ENCODE data around the gene CDH2.
"Not testable (repeated sequence)": the region's sequence is repeated elsewhere in the genome, so short reads cannot be mapped to it uniquely, and the experiment has no call there.

The CDH2 gene

DNA sequence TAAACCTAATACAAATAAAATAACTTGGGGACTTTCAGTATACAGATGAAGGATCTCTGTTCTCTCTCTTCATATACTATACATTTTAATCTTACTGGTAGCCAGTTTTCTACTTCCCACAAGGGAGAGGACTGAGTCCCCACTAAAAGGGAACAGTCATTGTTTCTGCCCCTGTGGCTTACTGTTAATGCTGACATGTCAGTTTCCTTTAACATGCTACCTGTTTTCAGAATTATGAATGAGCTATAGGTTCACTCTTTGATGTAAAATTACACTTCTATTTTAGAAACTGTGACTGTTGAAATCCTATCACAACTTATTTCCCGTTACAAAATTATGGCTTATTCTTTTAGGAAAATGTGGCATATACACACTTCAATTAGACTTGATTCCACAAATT lies 207.7 kb downstream of the CDH2 start:
- no peak for DNase-seq

DNA sequence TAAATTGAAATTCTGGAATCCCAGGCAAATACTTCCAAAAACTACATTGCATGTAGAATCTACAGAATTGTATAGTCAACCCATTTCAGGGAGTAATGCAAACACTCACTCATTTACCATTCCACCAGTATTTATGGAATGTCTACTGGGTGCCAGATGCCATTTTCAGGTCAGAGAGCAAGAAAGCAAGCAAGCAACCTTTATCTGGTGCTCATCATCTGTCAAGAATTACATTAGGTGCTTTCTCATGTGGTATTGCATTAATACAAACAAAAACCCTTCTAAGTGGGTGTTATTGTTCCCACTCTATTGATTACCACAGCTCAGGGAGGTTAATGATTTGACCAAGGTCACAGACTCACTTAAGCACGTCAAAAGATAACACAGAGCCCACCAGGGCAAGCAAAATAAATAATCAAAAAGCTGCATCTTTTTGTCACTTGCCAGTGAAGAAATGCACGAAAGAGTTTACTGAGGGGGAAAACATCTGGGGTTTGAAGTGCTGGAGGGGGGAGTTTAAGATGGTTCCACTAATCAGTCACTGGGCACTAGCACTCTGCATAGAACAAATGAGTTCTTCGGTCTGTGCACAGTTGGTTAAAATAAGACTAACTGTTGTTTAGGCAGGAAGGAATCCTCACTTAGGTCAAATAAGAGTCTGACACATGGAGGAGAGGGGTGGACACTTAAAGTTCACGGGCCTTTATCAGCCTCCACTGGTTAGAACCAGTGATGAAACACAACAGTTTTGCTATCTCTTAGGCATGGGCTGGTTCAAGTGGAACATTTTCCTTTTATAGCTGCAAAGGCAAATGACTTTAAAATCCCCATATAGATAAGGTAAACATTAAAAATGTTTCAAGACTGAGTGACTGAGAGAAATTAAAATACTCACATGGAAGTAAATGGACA lies 208.8 kb downstream of the CDH2 start:
- DNase-seq: no peak

DNA sequence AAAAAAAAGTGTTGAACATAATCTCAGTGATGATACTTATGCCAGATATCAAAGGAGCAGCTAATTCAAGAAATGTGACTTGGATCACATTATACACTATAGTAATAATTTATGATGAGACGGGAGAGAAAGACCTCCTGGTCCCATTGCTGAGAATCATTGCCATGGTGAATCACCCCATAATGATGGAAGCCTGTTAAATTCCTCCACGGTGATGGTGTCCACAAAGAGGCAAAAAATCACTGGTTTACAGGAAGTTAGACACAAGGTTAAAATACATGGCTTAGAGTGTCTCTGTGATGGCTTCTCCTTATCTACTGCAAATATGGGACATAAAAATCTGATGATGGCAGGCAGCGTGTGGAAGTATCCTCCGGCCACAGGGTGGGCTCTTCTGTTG lies 210.0 kb downstream of the CDH2 start:
- DNase-seq: no peak

DNA sequence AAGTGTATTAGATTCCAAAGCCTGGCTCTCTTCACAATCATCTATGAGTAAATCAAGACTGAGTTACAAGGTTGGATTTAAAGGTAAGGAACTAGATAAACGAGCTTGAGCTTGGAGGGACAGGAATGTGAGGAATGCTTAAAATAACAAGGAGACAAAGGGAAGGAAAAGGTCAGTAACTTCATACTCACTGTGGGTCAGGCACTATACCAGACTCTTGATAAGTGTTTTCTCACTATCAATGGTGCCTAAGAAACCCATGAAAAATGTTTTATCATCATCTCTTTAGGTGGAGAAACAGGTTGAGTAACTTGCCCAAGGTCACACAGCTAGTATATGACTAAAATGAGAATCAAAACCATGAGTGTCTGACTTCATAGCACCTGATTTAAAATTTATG lies 212.1 kb downstream of the CDH2 start:
- no peak for DNase-seq

DNA sequence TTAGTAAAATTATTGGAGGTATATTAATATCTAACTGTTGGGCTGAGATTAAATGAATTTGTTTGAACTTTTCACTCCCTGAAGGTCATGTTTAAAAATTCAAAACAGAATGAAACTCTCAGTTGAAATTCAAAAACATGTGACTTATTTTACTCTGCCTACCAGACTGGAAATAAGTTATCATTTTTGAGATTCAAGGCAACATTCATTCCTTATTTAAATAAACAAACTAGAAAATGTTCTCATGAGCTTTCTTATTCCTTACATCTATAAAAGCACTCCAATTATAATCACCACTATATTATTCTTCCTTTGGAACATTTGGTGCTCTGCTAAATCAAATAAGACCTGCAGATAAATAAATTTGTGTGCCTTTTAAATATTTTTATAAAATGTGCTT lies 217.8 kb downstream of the CDH2 start:
- no peak for DNase-seq

DNA sequence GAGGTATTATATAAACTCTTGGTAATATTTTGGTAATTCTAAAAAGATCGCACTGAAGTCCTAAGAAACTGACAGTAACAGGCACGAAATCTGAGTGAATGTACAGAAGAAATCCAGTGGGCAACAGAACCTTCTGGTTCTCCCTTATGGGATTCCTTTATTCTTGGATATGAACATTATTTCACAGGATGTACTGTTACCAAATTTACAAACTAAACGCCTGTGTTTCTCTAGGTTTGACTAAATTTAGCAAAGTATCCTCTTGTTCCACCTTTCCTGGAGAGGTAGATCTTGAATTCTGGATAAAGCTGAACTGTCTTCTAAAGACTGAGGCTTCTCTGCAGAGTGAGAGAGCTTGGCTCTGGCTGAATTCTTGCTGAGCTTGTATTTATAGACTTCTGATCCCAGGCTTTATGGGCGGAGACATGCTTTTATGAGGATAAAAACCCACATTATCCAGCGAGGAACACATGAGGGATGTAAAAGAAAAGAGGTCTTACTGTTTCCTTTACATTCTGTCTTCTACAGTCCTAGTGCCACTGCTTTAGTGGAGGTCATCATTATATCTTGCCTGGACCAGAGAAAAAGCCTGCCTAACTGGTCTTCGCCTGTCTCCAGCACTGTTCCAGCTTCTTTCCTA lies 220.8 kb downstream of the CDH2 start:
- DNase-seq: no peak

DNA sequence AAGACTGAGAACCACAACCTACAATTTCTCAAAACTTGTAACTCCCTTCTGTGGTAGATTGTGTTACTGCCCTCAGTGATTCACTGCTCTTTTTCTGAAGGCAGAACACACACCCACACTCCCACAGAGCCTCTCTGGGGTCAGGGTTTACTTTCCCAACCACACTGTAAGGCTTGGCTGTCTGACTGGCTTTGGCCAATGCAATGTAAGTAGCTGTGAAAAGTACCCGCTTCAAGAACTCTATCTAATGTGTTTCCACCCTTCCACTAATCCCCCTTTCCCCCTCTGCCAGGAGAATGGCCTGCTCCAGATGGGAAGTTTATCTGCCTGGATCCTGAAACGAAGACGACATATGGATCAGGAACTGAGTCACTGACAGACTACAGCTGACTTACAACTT lies 222.7 kb downstream of the CDH2 start:
- DNase-seq: no peak

DNA sequence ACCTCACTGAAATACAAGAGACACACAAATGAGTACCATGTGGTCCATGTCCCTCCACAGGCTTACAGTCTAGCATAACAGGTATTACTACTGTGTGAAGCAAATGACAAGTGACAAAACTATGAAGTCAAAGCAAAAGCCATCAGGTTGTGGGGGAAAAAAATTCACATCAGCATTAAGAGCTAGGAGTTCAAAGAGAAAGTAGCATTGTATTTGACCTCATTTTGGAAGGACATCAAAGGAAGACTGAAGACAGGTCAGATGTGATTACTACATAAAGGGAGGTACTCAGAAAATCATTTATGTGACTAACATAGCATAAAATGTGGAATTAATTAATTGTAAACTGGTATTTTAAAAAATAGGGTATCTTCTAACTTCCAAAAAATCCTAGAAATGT lies 224.2 kb downstream of the CDH2 start:
- no peak for DNase-seq

DNA sequence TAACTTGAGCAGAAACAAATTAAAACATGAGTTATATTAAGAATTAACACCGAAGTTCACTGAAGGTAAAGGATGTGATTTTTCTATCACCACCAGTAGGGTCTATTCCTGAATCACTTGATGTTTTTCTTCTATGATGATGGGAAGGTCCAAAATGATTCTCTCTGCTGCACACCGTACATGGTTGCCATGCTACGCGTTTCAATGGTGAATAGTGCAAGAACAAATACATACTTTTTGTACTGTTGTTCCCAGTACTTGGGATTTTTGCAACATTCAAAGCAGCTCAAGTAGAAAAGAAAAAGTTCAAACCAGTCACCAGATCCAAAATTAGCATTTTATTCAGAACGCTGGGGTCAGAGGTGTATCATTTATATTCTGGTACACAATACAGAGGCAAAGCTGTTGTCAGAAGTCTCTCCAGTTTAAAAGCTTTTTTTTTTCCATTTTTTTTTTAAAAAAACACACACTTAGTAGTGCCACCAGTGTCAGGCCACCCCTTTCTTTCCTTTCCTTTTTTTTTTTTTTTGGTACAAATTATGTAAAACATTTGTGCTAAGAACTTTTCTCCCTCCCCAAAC lies 226.2 kb downstream of the CDH2 start:
- no peak for DNase-seq

DNA sequence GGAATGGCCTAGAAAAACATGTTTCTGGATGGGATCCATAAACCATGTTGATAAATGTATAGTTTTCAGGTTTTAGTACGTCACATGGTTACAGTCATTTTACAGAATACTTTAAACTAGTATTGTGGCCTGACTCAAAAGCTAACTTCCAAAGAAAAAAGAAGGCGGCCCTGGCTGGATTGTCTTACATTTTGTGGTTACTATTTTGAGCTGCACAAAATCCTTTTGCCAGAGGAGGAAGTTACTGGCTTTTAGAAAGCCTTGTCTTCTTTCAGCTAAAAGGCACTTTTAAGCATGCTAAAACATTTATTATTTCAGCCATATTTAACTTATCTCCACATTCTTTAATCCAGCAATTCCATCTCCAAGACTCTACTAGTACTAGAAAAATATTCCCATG lies 227.9 kb downstream of the CDH2 start:
- no peak for DNase-seq

DNA sequence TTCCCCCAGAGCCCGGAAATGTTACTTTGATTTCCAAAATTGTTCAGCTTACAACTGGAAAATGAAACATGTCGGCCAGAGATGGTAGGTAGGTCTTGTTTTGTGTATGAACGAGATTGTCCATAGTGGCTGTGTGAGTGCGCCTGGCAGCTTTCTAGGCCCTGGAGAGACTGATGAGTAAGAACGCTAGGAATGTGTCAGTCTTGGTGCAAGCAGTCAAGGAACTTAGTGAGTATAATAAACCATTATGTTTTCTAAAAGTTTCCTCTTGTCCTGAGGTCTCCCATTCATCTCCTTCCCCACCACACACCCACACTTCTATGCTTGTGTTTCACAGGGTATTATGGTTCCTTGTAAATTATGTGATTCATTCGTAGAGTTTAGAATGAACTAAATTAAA lies 234.2 kb downstream of the CDH2 start:
- DNase-seq: no peak

DNA sequence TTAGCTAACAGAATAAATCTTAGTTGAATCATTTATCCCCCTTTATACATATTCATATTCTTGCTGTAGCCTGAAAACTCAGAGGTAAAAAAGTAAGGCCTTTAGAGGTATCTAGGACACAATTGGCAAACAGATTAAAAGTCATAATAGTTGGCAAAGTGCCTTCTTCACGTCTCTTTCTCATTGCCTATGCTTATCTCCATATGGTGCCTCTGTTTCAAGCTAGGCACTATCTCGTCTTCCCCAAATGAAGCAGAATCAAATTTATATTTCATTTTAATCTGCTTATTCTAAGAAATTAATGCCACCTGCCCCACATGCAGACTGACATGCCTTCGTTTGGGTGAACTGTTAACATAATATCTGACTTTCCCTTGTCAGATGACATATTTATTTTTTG lies 245.4 kb downstream of the CDH2 start:
- DNase-seq: no peak

DNA sequence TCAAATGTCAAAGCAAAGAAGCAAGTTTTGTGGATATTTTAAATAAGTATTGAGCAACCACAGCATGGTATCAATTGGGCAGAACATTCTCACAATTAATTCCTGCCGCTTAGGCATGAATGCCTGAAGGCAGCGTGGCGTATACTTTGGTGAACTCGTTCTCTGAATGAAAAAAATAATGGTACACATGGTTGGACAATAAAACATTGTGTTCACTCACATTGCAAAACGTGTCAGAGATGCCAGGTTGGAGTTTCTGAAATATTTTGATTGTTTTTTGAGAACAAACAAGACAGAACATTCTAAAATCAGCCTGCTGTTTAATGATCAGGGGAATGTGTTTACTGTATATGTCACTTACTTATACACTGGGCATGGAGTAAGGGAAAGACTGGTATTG lies 254.2 kb downstream of the CDH2 start:
- no peak for DNase-seq

DNA sequence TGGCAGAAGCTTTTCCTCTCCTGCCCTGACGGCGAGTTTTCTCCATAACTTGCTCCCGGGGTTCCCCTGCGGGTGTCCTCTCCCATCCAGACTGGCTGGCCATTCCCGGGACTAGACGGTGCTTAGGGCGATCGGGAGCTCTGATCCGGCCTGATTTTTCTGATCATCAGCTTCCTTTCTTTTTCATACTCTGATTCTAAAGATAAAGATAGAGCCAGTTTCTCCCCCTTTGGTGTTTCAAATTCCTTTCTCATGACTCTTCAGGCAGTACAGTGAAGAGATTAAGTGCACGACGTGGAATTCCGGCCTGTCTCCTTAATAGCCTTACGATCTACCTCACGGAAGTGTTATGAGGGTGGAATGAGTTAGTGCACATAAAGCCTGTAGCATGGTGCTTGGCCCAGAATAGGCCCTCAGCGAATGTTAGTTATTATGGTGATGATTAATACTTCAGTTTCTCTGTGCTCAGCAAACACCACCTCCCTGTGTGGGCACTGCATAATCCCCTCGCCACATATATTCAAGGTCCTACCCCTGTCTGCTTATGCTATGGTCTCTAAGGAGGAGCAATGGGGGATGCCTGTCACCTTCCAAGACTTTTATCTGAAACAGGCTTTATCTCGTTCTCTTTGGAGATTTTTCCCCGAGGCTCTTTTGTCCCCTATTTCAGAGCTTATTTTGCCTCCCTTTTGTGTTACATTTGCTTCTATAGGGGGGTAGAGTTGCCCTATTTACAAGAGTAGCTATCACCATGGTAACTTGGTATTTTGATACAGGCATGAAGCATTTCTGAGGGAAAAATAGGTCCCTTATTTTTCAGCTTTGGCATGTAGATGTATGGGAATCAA lies 254.8 kb downstream of the CDH2 start:
- DNase-seq: no peak

DNA sequence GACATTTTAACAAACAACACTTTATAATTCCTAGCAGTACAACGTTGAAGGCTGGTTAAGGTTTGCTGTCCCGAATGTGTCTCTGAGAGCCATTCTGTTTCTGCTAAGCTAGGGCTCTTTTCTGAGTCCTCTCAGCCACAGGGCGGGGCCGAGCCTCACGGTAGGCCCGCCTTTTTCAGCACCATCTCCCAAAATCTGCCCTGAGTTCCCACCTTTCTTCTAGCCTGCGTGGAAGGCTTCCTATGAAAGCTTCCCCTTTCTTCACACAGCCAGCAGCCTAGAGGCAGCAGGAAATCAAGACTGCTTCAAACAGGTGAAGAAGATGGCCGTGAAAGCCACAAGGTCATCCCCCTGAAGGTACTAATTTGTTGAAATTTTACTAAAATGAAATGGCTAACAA lies 255.5 kb downstream of the CDH2 start:
- DNase-seq: no peak

DNA sequence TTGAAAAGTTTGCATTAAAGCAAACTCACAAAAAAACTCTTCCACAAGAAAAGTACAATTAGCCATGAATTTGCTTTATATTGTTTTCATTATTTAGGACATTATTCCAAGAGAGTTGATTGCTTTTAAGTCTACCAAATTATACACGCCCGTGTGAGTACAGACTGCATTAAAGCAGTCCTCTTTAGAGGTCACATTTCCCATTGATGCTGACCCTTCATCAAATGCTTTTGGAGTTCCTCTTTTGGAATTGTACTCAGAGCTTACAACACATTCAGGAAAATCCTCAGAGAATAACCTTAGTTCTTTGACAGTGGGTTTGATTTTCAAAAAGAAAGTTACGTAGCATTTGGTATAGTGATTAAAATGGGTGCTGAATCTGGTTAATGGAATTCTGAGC lies 256.1 kb downstream of the CDH2 start:
- DNase-seq: no peak

DNA sequence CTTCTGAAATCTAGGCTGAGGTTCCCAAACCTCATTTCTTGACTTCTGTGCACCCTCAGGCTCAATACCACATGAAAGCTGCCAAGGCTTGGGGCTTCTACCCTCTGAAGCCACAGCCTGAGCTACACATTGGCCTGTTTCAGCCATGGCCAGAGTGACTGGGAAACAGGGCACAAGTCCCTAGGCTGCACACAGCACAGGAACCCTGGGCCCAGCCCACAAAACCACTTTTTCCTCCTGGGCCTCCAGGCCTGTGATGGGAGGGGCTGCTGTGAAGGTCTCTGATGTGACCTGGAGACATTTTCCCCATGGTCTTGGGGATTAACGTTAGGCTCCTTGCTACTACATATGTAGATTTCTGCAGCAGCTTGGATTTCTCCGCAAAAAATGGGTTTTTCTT lies 270.7 kb downstream of the CDH2 start:
- not testable (repeated sequence) for DNase-seq

DNA sequence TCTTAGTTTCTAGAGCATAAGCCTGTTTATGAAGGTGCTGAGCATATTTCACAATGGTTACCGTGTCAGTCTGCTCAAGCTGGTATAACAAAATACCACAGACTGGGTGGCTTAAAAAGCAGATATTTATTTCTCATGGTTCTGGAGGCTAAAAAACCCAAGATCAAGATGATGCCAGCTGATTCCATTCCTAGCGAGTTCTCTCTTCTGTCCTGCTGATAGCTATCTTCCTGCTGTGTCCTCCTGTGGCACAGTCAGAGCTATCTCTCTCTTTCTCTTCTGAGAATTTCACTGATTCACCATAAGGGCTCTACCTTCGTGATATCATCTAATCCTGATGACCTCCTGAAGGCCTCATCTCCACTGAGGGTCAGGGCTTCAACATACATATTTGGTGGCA lies 273.0 kb downstream of the CDH2 start:
- DNase-seq: no peak

DNA sequence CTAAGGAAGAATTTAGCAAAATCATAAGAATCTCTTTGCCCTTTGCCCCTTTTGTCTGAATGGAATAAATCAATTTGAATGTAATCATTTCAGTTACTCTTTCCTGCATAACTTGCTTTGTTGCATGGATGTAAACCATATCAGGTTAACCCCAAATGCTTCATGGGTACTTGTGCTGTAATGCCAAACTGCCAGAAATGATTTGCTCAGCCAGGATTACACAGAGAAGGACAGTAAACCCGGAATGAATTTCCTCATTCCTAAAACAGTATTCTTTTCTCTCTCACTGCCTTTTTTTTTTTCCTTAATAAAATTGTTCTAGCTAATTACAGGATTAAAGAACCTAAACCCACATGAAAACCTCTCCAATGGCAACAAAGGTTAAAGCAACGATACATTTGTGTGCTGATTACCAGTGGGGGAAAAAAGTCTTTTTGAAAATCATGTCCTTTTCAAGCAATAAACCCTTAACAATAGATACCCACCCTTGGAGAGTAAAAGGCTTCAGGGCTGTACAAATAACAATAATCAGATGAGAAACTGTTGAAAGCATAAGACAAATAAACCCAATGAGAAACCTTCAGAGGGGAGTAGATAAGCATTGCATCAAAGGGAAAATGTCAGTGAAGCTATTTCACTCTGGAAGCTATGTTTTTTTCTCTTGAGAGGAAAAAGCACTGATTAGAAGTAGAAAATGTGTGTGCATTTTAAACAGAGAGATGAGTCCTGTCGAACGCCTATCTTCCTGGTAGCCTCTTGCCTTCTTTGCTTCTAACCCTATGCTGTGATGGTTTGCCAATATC lies 275.3 kb downstream of the CDH2 start:
- no peak for DNase-seq
